WTC11 (cell line): ENCODE measurements around the gene ZBTB7C.

Source experiments
- ARID4B ChIP-seq: sonication (generic); formaldehyde crosslinking; IDR thresholded peaks from 2 replicates; pipeline ENCODE4 v1.8.0; 2023; ENCODE audit warnings: missing genetic modification reagents, mild to moderate bottlenecking, borderline replicate concordance
- CTCF ChIP-seq: fragments of 200-600 bp; IDR thresholded peaks from 2 replicates; pipeline ENCODE4 v1.8.0; 2022; ENCODE audit warnings: antibody characterized with exemption
- ETV6 ChIP-seq: sonication (generic); formaldehyde crosslinking; IDR thresholded peaks from 2 replicates; pipeline ENCODE4 v1.8.1; 2022; ENCODE audit warnings: mild to moderate bottlenecking, missing genetic modification reagents
- FOXP1 ChIP-seq: sonication (generic); formaldehyde crosslinking; IDR thresholded peaks from 2 replicates; pipeline ENCODE4 v1.8.0; 2022; ENCODE audit warnings: missing genetic modification reagents, mild to moderate bottlenecking, moderate library complexity, borderline replicate concordance
- JUN ChIP-seq: sonication (generic); formaldehyde crosslinking; IDR thresholded peaks from 2 replicates; pipeline ENCODE4 v1.8.0; 2023; ENCODE audit warnings: mild to moderate bottlenecking, missing genetic modification reagents
- TF ChIP-seq, protein P1 (sequence below): sonication (generic); formaldehyde crosslinking; IDR thresholded peaks from 2 replicates; pipeline ENCODE4 v1.8.1; 2022; ENCODE audit warnings: low read depth, mild to moderate bottlenecking, moderate library complexity, missing genetic modification reagents, borderline replicate concordance
- TF ChIP-seq, protein P2 (sequence below): sonication (generic); formaldehyde crosslinking; IDR thresholded peaks from 2 replicates; pipeline ENCODE4 v1.8.1; 2023; ENCODE audit warnings: mild to moderate bottlenecking, missing genetic modification reagents, moderate library complexity

DNA sequence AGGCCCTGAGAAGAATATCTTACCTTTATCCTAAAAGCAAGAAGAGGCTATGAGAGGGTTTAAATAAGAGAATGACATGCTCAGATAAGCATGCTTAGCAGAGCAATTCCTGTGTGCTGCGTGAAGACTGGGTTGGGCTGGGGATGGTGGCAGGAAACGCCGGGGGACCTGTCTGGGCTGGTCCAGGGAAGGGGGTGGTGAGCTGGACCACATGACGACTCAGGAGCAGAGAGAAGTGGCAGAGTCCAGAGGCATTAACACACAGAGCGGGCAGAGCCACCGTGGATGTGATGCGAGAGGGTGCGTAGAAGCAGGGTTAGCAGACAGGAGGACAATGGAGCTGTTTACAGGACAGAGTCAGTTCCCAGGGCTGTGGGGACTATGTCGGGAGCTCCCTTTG, 84.5 kb downstream of the ZBTB7C start:
- TF ChIP-seq JUN (CRISPR knock-in tag): no peak
- no peak for TF ChIP-seq ARID4B (CRISPR knock-in tag)
- TF ChIP-seq, protein P1, sequence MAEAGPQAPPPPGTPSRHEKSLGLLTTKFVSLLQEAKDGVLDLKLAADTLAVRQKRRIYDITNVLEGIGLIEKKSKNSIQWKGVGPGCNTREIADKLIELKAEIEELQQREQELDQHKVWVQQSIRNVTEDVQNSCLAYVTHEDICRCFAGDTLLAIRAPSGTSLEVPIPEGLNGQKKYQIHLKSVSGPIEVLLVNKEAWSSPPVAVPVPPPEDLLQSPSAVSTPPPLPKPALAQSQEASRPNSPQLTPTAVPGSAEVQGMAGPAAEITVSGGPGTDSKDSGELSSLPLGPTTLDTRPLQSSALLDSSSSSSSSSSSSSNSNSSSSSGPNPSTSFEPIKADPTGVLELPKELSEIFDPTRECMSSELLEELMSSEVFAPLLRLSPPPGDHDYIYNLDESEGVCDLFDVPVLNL: no peak
- TF ChIP-seq CTCF: no peak
- no peak for TF ChIP-seq ETV6 (CRISPR knock-in tag)
- TF ChIP-seq, protein P2, sequence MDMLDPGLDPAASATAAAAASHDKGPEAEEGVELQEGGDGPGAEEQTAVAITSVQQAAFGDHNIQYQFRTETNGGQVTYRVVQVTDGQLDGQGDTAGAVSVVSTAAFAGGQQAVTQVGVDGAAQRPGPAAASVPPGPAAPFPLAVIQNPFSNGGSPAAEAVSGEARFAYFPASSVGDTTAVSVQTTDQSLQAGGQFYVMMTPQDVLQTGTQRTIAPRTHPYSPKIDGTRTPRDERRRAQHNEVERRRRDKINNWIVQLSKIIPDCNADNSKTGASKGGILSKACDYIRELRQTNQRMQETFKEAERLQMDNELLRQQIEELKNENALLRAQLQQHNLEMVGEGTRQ (CRISPR knock-in tag): no peak
- no peak for TF ChIP-seq FOXP1 (CRISPR knock-in tag)
